ENCODE measurements around the gene DMKN.
A peak's percentile ranks its signal among the peaks of the same experiment; 100 is the strongest.
"Not testable (repeated sequence)": the region's sequence is repeated elsewhere in the genome, so short reads cannot be mapped to it uniquely, and the experiment has no call there.

The DMKN gene

GRCh38 chr19:35478794-35479677 is 34.4 kb downstream of the DMKN start:
- H3K4me3 ChIP-seq (ENCODE audit: low read depth, low read length), result no peak overlapping the region
- TF ChIP-seq CTCF (IDR thresholded peaks at IDR 0.05; ENCODE audit: low read depth, low read length), result no peak

- no peak for TF ChIP-seq CTCF (IDR thresholded peaks at IDR 0.05; ENCODE audit: low read depth, low read length)
- H3K4me3 ChIP-seq (ENCODE audit: low read depth, low read length), result no peak overlapping the region
Observed at GRCh38 chr19:35476149-35476548, 37.3 kb downstream of the DMKN start.

GRCh38 chr19:35474594-35474993 is 38.9 kb downstream of the DMKN start:
- not testable (repeated sequence) for H3K4me3 ChIP-seq (ENCODE audit: low read depth, low read length)

GRCh38 chr19:35474104-35474503 is 39.3 kb downstream of the DMKN start:
- no peak for TF ChIP-seq CTCF (IDR thresholded peaks at IDR 0.05; ENCODE audit: low read depth, low read length)
- H3K4me3 ChIP-seq (ENCODE audit: low read depth, low read length), result no peak overlapping the region

GRCh38 chr19:35471946-35472345 is 41.5 kb downstream of the DMKN start:
- no peak overlapping the region for H3K4me3 ChIP-seq (ENCODE audit: low read depth, low read length)
- TF ChIP-seq CTCF (IDR thresholded peaks at IDR 0.05; ENCODE audit: low read depth, low read length), result no peak

GRCh38 chr19:35471075-35471474 is 42.4 kb downstream of the DMKN start:
- not testable (repeated sequence) for H3K4me3 ChIP-seq (ENCODE audit: low read depth, low read length)

GRCh38 chr19:35470128-35470527 is 43.3 kb downstream of the DMKN start:
- no peak overlapping the region for H3K4me3 ChIP-seq (ENCODE audit: low read depth, low read length)
- TF ChIP-seq CTCF (IDR thresholded peaks at IDR 0.05; ENCODE audit: low read depth, low read length), result no peak

- peak; percentile 12; the same call in 1 of the 2 replicates for TF ChIP-seq CTCF (IDR thresholded peaks at IDR 0.05; ENCODE audit: low read depth, low read length)
- H3K4me3 ChIP-seq (ENCODE audit: low read depth, low read length), result no peak overlapping the region
Observed at GRCh38 chr19:35468637-35469036, 44.8 kb downstream of the DMKN start.
